Activated B cell treated with CpG ODN at 0.5 μM for 24 hours (primary cell): Measurements from ENCODE around the gene TCF4. TPM values are rescaled to one million over a fixed set of nuclear protein-coding genes. Genes with fewer than 3 reads are reported as not detected.

Experiments
- ATAC-seq: fragments of 200-7000 bp; cut with Tn5 transposase; one replicate; pipeline ENCODE4 v1.10.0; 2021; ENCODE audit warnings: low read depth, mild to moderate bottlenecking, moderate library complexity
- CTCF ChIA-PET: fragments of 350-600 bp; sonication (Branson Sonifier 250); formaldehyde crosslinking; loops from one replicate; lab custom pipeline; 2021; ENCODE audit warnings: antibody characterized with exemption; lab: Charles Lee
- POLR2A ChIA-PET: fragments of 350-600 bp; sonication (Branson Sonifier 250); formaldehyde crosslinking; loops from one replicate; lab custom pipeline; 2021; ENCODE audit warnings: antibody characterized with exemption; lab: Charles Lee
- DNase-seq: peaks from one replicate; pipeline ENCODE4 v3.0.0; 2022
- H3K27ac Mint-ChIP-seq: one replicate; pipeline ENCODE4 v1.8.0; 2020; ENCODE audit warnings: mixed read lengths
- H3K27me3 Mint-ChIP-seq: one replicate; pipeline ENCODE4 v1.8.0; 2021; ENCODE audit warnings: mixed read lengths
- H3K36me3 Mint-ChIP-seq: one replicate; pipeline ENCODE4 v1.8.0; 2021; ENCODE audit warnings: low read depth, mixed read lengths
- H3K4me1 Mint-ChIP-seq: one replicate; pipeline ENCODE4 v1.8.0; 2021; ENCODE audit warnings: mixed read lengths
- H3K4me3 Mint-ChIP-seq: one replicate; pipeline ENCODE4 v1.8.0; 2020; ENCODE audit warnings: mild to moderate bottlenecking, mixed read lengths
- H3K9me3 Mint-ChIP-seq: one replicate; pipeline ENCODE4 v1.8.0; 2020; ENCODE audit warnings: mixed read lengths
- CTCF ChIP-seq: fragments of 200-600 bp; IDR thresholded peaks from one replicate; pipeline ENCODE4 v1.8.0; 2022; ENCODE audit warnings: antibody characterized with exemption, mild to moderate bottlenecking
- intact Hi-C: fragments of 100-400 bp; cut with micrococcal nuclease; formaldehyde crosslinking; loops from one replicate; pipeline ENCODE4 v1.15.1; 2024
- total RNA-seq: library from RNA; stranded (reverse); gene quantifications from 2 replicates; pipeline ENCODE4 v1.2.3, GENCODE V29; 2022

Gene TCF4
- total RNA-seq, 1 donor from 2014 or later, result 270 TPM

GRCh38 chr18:55575066-55575465, 12.9 kb downstream of the TCF4 start:
- H3K27ac Mint-ChIP-seq, result no peak overlapping the region
- ATAC-seq (no peak), DNase-seq (no peak)
- H3K36me3 Mint-ChIP-seq, result no peaks in the 10 kb centered on the region
- TF ChIP-seq CTCF, result no peak
- CTCF ChIA-PET, result interaction anchor here (1.0 kb wide), 1 partner anchor 998 kb away, joined by 3 read pairs; no protein-coding TSS in a partner anchor
- POLR2A ChIA-PET, result no interaction called here
- no peaks in the 10 kb centered on the region for H3K9me3 Mint-ChIP-seq
- H3K27me3 Mint-ChIP-seq, result no peaks in the 10 kb centered on the region
- no peak overlapping the region for H3K4me3 Mint-ChIP-seq
- intact Hi-C loops, result loop anchor here (5.0 kb wide), 2 partner anchors 737 to 1002 kb away; no protein-coding TSS in a partner anchor
- peaks cover 31% of the 10 kb centered on the region for H3K4me1 Mint-ChIP-seq

GRCh38 chr18:55573386-55573785, 14.6 kb downstream of the TCF4 start:
- CTCF ChIA-PET, result no interaction called here
- no peaks in the 10 kb centered on the region for H3K27me3 Mint-ChIP-seq
- intact Hi-C loops, result loop anchor here (5.0 kb wide), 1 partner anchor 236 kb away; no protein-coding TSS in a partner anchor
- H3K4me3 Mint-ChIP-seq, result no peak overlapping the region
- no peak for ATAC-seq
- H3K9me3 Mint-ChIP-seq, result no peaks in the 10 kb centered on the region
- POLR2A ChIA-PET, result no interaction called here
- no peak for DNase-seq
- H3K27ac Mint-ChIP-seq, result no peak overlapping the region
- H3K36me3 Mint-ChIP-seq, result no peaks in the 10 kb centered on the region
- H3K4me1 Mint-ChIP-seq, result peaks cover 31% of the 10 kb centered on the region
- no peak for TF ChIP-seq CTCF

- ChIA-PET POLR2A (interaction anchor here (0.6 kb wide), 2 partner anchors 10 to 458 kb away, joined by 3 to 4 read pairs; no protein-coding TSS in a partner anchor), CTCF (no interaction called here)
- intact Hi-C loops, result loop anchor here (5.0 kb wide), 1 partner anchor 234 kb away; no protein-coding TSS in a partner anchor
- no peak for TF ChIP-seq CTCF
- H3K9me3 Mint-ChIP-seq, result peaks cover 3% of the 10 kb centered on the region
- H3K4me3 Mint-ChIP-seq, result no peak overlapping the region
- H3K27ac Mint-ChIP-seq, result no peak overlapping the region
- H3K27me3 Mint-ChIP-seq, result no peaks in the 10 kb centered on the region
- DNase-seq (no peak), ATAC-seq (no peak)
- H3K4me1 Mint-ChIP-seq, result peaks cover 21% of the 10 kb centered on the region
- H3K36me3 Mint-ChIP-seq, result peaks cover 2% of the 10 kb centered on the region
These were observed 17.0 kb downstream of the TCF4 start for GRCh38 chr18:55570966-55571365.

- ChIA-PET CTCF (no interaction called here), POLR2A (no interaction called here)
- Mint-ChIP-seq H3K4me1 (peaks cover 11% of the 10 kb centered on the region), H3K27ac (no peak overlapping the region), H3K36me3 (peaks cover 12% of the 10 kb centered on the region), H3K9me3 (peaks cover 3% of the 10 kb centered on the region), H3K27me3 (no peaks in the 10 kb centered on the region), H3K4me3 (no peak overlapping the region)
- intact Hi-C loops, result no loop called here
- ATAC-seq (no peak), DNase-seq (no peak)
- TF ChIP-seq CTCF, result no peak
These were observed 21.5 kb downstream of the TCF4 start for GRCh38 chr18:55566456-55566935.

- H3K4me1 Mint-ChIP-seq, result peaks cover 8% of the 10 kb centered on the region
- TF ChIP-seq CTCF, result no peak
- intact Hi-C loops, result no loop called here
- no peak overlapping the region for H3K4me3 Mint-ChIP-seq
- peaks cover 10% of the 10 kb centered on the region for H3K36me3 Mint-ChIP-seq
- DNase-seq, result no peak
- no peaks in the 10 kb centered on the region for H3K9me3 Mint-ChIP-seq
- no peaks in the 10 kb centered on the region for H3K27me3 Mint-ChIP-seq
- ChIA-PET POLR2A (no interaction called here), CTCF (no interaction called here)
- no peak for ATAC-seq
- no peak overlapping the region for H3K27ac Mint-ChIP-seq
These were observed 28.3 kb downstream of the TCF4 start for GRCh38 chr18:55559739-55560138.
